Brain pericyte (primary cell): Measurements from ENCODE around the gene CTDSP1.
A peak's percentile ranks its signal among the peaks of the same experiment; 100 is the strongest.

Experiments used
- DNase-seq: peaks from one replicate; pipeline ENCODE4 v3.0.0-alpha.2; 2012; ENCODE audit warnings: low read depth, low spot score

Gene CTDSP1

DNA sequence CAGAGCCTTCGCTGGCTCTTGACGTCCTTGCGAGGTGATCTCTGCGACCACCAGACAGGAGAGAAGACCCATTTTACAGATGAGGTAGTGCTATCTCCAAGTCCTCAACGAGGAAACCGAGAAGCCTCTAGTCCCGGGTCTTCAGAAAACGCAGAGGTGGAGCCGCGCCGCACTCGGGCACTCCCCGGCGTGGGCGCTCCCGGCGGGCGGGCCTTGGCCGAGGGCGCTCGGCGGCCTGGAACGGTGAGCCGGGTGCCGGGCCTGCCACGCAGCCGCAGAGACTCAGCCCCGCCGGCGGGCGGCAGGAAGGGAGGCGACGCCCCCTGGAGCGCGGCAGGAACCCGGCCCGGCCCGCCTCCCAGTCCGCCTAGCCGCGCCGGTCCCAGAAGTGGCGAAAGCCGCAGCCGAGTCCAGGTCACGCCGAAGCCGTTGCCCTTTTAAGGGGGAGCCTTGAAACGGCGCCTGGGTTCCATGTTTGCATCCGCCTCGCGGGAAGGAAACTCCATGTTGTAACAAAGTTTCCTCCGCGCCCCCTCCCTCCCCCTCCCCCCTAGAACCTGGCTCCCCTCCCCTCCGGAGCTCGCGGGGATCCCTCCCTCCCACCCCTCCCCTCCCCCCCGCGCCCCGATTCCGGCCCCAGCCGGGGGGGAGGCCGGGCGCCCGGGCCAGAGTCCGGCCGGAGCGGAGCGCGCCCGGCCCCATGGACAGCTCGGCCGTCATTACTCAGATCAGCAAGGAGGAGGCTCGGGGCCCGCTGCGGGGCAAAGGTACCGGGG is at the start of gene CTDSP1:
TSS of gene CTDSP1 (plus strand) at position 478 of the 776 bp plus-strand sequence. CDS start at position 701, 223 bp downstream.
- peak; percentile 77 for DNase-seq

- no peak for DNase-seq
These were observed 45.6 kb upstream of the CTDSP1 start for GRCh38 chr2:218354045-218354444.

- no peak for DNase-seq
These were observed 44.7 kb upstream of the CTDSP1 start for GRCh38 chr2:218354850-218355443.

DNA sequence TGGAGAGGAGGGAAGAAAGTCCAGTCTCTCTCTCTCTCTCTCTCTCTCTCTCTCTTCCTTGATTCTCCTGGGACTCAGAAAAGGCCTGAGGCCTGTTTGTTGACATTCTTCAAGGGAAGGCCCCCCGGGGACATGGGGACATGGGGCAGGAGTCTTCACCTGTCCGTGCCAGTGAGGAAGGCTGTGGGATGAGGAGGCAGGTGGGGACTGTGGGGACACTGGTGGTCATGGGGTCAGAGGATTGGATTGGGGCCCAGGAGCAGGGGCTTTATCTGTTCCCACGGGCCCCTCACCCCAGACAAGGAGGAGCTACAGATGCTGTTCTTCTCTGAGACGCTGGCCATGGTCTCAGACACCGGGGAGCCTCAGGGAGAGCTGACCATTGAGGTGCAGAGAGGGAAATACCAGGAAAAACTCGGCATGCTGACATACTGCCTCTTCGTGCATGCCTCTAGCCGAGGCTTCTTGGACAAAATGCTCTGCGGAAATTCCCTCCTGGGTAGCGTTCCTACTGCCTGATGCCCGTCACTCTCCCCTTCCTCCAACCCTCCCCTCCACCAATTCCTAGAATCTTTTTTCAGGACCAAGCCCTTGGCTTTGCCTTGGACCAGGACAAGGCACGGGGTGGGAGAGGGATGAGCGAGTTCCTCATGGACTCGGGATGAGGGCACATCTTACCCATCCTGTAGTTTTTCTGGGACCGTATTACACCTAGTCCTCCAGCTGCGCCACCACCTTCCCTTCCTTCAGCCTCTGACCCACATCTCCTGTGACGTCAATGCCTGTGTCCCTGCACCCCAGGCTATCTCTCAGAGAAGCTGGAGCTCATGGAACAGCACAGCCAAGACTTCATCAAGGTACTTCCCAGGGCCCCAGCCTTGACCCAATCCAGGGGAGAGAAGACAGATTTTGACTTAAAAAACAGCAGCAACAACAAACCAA is 42.2 kb upstream of the CTDSP1 start:
- DNase-seq: no peak

DNA sequence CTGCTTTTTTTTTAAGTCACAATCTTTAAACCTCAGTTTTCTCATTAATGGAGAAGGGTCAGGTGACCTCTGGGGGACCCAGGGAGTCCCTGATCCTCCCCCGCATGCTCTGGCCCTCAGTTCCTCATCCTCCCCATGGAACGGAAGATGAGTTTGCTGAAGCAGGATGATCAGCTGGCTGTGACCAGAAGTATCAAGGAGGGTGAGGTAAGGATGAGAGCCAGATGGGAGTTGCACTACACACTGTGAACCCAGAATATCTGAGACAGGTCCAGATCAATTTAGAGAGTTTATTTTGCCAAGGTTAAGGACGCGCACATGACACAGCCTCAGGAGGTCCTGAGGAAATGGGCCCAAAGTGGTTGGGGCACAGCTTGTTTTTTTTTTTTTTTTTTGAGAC is 39.2 kb upstream of the CTDSP1 start:
- DNase-seq: no peak

DNA sequence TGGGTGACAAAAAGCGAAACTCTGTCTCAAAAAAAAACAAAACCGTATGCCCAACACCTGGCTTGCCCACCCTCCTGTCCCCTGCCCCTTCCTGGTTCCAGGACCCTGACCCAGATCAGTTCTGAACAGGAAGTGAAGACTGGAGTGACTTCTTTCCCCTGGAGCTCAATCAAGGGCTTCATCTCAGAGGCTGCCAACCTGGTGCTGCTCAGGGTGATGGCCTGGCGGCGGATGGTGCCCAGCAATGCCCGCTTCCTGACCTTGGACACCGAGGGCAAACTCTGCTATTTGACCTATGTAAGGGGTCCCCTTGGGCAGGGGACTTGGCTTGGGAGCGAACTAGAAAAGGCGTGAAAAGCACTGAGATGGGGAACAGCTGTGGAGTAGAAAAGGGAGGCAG is 37.1 kb upstream of the CTDSP1 start:
- DNase-seq: no peak

DNA sequence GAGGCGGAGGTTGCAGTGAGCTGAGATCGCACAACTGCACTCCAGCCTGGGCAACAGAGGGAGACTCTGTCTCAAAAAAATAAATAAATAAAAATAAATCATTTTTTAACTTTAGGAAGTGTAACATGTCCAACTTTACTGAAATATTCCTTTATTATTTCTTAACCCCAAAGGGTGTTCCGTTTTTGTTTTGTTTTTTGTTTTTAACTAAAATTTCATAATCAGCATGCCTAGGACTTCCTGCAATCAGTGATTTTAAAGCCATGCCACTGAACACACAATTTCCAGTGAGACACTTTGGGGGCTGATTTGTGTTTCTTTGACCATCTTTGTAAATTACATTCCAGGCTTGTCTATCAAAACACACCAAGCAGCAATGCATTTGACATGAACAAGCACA is 35.9 kb upstream of the CTDSP1 start:
- no peak for DNase-seq

DNA sequence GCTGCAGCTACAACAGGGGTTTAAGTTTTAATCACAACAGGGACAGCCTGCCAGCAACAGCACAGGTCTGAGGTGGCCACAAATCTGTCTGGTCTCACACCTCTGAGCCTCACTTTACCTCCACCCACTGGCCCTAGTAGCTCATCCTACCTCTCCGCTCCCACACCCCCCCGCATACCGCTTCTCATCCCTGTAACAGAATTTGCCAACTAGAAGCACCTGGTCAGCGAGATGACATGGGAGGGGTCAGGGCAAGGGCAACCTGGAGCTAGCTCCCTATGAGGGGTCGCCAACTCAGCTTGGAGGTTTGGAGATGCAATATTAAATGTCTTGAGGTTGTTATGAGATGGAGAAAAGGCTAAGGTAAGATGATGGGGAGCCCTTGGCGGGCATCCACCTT is 35.5 kb upstream of the CTDSP1 start:
- no peak for DNase-seq

DNA sequence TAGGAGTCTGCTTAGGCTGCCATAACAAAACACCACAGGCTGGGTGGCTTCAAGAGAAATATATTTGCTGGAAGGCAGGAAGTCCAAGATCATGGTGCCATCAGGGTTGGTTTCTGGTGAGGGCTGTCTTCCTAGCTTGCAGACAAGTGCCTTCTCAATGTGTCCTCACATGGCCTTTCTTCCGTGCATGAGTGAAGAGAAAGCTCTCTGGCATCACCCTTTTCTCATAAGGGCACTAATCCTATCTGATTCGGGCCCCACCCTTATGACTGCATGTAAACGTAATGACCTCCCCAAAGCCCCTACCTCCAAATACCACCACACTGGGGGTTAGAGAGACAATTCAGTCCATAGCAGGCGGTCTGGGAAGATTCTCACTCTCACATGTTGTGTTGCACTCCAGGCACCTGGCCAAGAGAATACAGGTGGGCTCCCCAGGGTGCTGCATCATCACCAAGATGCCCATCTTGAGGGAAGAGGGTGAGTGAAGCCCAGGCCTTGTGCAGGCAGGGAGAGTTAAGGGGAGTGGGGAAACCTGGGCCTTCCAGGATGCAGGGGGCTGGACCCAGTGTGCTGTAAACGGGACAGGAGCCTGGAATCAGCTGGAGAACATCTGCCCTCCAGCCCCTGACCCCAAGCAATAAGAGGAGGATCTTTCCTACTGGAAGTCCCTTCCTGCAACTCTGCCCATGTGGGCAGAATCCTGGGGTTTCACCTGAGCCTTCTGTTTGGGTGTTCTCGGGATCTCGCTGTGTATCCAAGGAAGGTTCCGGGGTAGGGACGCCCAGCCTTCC is 32.9 kb upstream of the CTDSP1 start:
- DNase-seq: no peak

DNA sequence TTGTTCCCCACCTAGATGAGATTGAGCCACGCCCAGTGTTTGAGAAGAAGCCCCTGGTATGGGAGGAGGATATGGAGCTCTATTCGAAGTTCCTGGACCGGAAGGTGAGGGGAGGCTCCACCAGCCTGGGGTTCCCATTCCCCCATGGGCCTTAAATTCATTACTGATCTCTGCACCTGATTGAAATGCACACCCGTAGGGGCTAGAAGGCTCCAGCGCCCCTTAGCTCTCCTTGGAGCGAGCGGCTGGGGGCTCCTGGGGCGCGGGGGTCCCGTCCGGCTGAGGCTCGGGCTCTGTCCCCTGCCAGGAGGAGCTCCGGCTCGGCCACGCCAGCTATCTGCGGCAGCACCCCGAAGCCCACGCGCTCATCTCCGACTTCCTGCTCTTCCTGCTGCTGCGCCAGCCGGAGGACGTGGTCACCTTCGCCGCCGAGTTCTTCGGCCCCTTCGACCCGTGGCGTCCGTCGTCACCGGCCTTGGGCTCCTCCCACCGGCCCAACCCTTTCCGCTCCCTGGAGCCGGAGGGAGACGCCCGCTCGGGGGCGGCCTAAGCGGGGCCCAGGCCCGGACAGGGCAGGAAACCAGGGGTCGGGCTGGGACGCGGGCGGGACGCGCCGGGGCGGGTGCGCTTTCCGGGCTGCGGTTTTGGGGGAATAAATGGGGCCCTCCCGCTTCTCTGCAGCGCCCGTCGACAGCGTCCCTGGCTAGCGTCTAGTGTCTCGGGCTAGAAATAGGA is 32.1 kb upstream of the CTDSP1 start:
- no peak for DNase-seq

GRCh38 chr2:218368150-218368528 is 31.5 kb upstream of the CTDSP1 start:
- no peak for DNase-seq

DNA sequence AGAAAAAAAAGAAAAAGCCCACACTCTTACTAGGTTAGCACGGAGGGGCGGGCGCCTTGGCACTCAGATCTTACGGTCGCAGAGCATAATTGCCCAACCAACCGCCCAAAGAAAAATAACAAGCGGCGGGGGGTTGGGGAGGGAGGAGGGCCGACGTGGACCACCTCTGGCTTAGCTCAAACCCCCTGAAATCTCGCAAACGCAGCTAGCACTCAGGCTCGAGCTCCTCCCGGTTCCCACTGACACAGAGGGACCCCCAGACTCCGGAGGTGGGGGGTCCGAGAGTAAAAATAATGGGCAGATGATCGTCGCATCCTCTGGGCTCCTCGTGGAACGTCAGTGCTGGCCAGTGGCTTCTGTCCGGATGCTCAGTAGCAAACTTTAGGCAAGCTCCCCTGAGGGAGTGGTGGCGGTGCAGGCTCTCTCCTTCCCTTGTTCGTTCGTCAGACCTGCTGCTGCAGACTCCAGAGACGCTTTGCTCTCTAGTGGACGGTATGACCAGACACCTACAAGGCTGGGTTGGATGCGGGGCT is 31.0 kb upstream of the CTDSP1 start:
- no peak for DNase-seq

DNA sequence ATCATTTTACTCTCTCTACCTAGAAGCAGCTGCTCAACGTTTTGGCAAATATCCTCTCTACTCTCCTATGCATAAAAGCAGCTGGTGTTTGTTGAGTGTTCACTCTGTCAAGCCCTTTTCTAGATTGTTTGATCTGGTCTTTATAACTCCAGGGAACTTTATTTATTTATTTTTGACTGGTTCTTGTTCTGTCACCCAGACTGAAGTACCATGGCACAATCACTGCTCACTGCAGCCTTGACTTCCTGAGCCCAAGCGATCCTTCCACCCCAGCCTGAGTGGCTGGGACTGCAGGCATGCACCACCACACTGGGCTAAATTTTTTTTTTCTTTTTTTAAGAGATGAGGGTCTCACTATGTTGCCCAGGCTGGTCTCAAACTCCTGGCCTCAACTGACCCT is 30.3 kb upstream of the CTDSP1 start:
- DNase-seq: no peak

DNA sequence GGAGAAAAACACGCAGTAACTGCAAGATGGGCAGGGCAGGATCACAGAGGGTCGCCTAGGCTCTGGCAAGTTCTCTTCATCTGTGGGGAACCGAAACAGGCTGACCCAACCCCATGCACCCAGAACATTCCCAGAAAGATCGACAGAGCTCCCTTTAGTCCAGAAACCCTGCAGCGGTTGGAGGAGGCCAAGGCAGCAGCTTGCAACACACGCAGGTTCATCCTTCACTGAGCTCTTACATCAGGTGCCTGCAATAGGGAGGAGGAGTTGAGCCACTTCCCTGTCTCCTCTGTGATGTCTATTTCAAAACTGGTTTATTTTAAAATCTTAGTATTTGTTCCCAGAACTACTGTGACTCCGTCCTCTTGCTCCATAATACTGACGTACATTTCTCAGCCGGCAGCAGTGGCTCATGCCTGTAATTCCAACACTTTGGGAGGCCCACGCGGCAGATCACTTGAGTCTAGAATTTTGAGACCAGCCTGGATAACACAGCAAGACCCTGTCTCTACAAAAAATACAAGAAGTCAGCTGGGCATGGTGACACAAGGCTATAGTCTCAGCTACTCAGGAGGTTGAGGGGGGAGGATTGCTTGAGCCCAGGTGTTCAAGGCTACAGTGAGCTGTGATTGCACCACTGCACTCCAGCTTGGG is 29.1 kb upstream of the CTDSP1 start:
- DNase-seq: no peak

GRCh38 chr2:218371983-218372350 is 27.7 kb upstream of the CTDSP1 start:
- DNase-seq: no peak

DNA sequence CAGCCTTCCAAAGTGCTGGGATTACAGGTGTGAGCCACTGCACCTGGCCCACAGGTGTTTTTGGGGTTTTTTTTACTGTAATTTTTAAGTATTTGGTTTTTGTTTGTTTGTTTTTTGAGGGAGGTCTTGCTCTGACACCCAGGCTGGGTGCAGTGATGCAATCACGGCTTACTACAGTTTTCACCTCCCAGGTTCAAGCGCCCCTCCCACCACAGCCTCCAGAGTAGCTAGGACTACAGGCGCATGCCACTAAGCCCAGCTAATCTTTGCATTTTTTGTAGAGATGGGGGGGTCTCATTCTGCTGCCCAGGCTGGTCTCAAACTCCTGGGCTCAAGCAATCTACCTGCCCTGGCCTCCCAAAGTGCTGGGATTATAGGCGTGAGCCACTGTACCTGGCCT is 24.9 kb upstream of the CTDSP1 start:
- DNase-seq: no peak

DNA sequence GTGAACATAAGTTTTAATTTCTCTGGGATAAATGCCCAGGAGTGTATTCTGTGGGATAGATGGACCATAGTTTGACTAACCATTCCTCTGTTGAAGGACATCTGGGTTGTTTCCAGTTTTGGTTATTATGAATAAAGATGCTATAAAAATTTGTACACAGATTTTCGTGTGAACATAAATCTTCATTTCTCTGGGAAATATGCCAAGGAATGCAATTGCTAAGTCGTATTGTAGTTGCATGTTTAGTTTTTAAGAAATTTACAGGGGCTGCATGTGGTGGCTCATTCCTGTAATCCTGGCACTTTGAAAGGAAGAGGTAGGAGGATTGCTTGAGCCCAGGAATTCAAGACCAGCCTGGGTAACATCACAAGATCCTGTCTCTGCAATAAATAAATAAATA is 24.5 kb upstream of the CTDSP1 start:
- DNase-seq: no peak

GRCh38 chr2:218378053-218378452 is 21.6 kb upstream of the CTDSP1 start:
- DNase-seq: no peak

GRCh38 chr2:218381916-218382366 is 17.7 kb upstream of the CTDSP1 start, which contains the start of gene SLC11A1:
Gene SLC11A1, plus strand, starts transcription at chr2:218382273. Its CDS starts 96 bp downstream, at chr2:218382369.
- DNase-seq: no peak

GRCh38 chr2:218382785-218383184 is 16.9 kb upstream of the CTDSP1 start:
- no peak for DNase-seq
